GM18951 (cell line): Measurements from ENCODE around the gene ODF4.

Experiments
- POLR2A ChIP-seq: IDR thresholded peaks from 4 replicates; pipeline ENCODE4 v1.6.1; 2011; ENCODE audit warnings: mild to moderate bottlenecking; ENCODE audit not compliant: insufficient read length, insufficient read depth; ENCODE audit errors: extremely low read depth
- in situ Hi-C: fragments of 300-500 bp; cut with MboI; formaldehyde crosslinking; loops from one replicate; pipeline ENCODE4 v1.12.0; 2022; ENCODE audit warnings: low sequenced_read_pairs, mixed read lengths, inconsistent platforms; ENCODE audit not compliant: unreplicated experiment

Gene ODF4

DNA sequence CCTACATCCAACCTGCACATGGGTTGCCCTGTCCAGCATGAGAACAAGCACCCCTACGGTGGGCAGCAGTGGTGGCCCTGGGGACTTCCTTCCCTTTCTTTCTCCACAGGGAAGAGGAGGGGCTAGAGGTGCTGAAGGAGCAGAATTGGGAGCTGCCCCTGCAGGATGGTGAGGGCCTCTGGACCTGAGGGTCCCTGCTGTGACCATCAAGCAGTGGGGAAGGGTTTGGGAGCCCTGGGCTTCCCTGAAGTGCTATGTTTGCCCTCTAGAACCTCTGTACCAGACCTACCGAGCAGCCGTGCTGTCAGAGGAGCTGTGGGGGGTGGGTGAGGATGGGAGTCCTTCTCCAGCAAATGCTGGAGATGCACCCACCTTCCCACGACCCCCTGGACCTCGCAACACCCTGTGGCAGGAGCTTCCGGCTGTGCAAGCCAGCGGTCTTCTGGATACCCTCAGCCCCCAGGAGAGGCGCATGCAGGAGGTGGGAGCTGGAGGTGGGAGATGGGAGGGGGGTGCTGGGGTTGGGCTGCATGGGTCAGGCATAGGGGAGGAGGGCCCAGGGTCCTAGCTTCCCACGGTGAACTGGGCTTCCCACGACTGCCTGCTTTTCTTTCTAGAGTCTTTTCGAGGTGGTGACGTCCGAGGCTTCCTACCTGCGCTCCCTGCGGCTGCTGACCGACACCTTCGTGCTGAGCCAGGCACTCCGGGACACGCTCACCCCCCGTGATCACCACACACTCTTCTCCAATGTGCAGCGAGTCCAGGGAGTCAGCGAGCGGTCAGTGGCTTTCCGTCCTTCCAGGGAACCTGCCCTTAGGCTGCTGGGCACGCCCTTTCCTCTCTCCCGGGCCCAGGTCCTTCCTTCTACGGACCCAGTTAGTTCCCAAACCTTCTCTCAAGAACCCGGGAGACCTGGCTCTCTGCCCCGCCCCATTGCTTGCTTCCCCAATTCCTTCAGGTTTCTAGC, 24.6 kb upstream of the ODF4 start:
- no peak for TF ChIP-seq POLR2A
- in situ Hi-C loops = no loop called here

DNA sequence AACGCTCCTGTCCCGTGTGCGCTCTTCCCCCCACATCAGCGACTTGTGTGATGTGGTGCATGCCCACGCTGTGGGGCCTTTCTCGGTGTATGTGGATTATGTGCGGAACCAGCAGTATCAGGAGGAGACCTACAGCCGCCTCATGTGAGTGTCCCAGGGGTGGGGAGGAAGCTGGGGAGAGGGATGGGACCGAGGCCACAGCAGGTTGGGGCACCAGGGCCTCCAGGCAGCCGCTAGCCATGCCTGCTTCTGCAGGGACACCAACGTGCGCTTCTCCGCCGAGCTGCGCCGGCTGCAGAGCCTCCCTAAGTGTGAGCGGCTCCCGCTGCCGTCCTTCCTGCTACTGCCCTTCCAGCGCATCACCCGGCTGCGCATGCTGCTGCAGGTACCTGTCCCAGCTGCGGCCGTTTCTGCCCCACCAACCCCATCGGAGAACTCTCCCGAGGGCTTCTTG, 23.8 kb upstream of the ODF4 start:
- in situ Hi-C loops = no loop called here

DNA sequence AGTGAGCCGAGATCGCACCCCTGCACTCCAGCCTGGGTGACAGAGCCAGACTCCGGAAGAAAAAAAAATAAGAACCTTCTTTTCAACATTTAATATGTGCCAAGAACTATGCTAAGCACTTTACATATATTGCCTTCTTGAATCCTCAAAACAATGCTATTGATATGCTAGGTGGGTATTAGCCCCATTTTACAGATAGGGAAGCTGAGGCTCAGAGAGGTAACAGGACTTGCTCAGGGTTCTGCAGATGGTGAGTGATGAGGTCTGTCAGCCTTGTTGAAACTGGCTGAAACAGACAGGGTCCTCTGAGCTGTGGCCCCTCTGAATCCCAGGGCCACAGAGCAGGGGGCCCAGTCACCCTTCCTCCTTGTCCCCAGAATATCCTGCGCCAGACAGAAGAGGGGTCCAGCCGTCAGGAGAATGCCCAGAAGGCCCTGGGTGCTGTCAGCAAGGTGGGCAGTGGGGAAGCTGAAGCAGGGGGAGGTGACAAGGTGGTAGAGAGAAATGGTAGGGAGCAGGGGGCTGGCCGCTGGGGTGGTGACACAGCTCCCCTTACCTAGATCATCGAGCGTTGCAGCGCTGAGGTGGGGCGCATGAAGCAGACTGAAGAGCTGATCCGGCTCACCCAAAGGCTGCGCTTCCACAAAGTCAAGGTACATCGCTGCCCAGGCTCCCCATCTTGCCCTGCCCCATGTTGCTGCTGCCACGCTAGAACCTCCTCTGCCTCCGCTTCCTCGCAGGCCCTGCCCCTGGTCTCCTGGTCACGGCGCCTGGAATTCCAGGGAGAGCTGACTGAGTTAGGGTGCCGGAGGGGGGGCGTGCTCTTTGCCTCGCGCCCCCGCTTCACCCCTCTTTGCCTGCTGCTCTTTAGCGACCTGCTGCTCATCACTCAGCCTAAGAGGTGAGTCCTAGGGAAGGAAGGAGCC, 21.4 kb upstream of the ODF4 start:
- in situ Hi-C loops = no loop called here
- TF ChIP-seq POLR2A = no peak

More for the DNA sequence above, 23.8 kb upstream of the ODF4 start:
- no peak for TF ChIP-seq POLR2A

DNA sequence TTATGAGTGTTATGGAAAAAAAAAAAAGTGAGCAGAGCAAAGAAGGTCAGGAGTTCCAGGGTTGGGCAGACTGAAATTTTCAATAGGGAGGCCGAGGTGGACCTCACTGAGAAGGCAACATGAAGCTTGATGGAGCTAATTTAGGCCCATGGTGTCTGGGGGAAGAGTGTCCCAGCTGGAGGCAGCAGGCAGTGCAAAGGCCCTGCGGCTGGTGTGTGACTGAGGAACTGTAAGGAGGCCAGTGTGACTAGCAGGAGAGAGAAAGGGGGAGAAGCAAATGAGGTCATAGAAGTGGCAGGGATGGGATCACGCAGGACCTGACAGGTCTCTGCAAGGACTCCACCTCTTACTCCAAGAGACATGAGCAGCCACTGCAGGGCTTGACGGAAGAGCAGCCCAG, 19.4 kb upstream of the ODF4 start:
- in situ Hi-C loops = no loop called here
- TF ChIP-seq POLR2A = no peak

DNA sequence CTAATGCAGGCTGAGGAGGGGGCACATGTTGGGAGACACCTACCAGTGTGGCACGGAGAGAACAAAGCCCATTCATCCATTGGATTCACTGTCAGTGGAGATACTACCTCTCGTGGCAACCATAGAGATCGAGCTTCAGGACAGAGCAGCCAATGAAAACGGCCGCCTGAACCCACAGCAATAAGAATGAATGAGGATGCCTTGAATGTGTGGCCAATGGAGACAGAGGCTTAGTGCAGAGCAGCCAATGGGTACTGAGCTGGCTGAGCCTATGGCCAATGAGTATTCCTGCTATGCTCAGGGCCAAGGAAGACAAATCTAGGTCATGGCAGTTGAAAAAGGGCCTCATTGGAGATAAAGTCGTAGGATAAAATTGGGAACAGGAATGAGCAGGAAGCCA, 18.6 kb upstream of the ODF4 start:
- no peak for TF ChIP-seq POLR2A
- in situ Hi-C loops = no loop called here

DNA sequence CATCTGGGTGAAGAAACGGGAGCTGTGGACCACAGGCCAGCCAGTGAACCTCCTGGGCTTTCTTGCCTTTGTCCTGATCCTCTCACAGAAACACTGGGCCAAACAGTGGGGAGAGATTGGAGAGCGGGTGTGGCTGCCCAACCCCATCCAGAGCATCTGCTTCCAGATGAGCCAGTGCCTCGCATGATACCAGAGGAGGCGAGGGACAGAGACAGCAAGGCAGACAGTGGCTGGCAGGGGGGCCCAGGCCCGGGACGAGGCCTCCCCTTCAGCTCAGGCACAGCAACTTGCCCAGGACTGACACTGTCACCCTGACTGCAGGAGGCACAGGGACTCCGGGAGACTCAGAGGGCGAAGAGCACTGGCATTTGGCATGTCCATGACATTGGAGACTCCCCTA, 17.6 kb upstream of the ODF4 start:
- TF ChIP-seq POLR2A = no peak
- in situ Hi-C loops = no loop called here

DNA sequence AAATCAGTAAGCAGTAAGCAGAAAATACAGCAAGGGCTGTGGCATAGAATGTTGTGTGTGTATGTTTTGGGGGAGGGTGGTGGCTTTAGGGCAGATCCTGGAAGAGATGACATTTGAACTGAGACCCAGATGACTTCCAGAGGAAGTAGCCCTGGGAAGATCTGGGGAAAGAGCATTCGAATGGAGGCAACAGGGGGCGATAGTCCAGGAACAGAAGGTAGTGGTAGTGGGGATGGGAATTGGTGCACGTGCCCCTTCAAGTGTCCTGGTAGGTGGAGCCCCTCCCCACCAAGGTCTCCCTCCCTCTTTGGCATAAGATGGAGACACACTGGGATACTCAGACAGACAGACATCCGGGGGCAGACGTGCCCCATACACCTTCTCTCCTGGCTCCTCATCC, 15.5 kb upstream of the ODF4 start:
- in situ Hi-C loops = no loop called here

DNA sequence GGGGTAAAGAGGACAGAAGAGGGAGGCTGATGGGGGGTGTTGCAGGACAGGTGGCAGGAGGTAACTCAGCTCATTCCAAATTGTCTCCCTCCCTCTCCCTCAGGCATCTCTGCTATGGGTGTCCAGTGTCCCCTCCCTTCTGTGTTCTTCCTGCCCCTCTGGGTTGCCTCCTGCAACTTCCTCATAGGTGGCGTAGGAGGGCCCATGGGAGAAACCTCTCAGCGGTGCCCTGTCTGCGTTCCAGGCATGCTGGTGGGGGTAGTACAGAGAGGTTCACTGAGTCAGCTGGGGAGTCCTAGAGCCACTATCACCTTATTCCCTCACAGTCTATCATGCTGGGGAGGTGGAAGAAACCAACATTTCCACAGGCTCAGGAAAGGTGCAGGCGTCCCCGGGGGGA, 14.7 kb upstream of the ODF4 start:
- no peak for TF ChIP-seq POLR2A
- in situ Hi-C loops = no loop called here

More for the DNA sequence above, 15.5 kb upstream of the ODF4 start:
- no peak for TF ChIP-seq POLR2A

DNA sequence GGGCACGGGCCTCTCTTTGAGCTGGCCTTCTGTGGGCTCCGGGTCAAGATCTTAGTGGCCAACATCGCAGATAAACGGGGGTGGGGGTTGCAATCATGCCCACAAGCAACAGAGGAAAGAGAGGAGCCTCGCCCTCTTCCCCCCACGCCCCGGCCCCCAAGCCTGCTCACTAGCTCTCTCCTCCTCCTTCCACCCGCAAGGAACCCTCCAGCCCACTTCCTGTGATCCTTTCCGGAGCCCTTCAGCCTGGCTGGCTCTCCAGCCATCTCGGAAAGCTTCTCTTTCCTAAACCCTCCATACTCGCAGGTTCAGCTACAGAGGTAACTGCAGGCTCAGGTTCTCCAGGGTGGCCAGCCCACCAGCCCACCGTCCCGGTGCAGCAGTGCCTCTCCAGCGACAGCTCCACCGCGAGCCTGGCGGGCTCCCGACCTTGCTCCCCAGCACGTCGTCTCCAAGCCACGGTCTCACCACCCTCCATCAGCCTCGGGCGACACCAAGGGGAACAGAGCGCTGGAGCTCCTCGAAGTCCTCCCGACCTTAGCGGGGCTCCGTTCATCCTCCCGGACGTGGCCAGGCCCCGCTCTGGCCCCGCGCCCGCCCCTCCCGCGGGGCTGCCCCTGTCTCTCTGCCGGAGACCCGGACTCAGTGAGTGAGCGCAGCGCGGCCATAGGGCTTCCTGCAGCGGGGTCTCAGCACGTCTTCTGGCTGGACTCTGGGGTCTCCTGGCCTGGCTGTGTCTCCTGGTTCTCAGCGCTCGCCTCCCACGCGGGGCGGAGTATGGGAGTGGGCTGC, 12.9 kb upstream of the ODF4 start:
- no peak for TF ChIP-seq POLR2A
- in situ Hi-C loops = no loop called here

DNA sequence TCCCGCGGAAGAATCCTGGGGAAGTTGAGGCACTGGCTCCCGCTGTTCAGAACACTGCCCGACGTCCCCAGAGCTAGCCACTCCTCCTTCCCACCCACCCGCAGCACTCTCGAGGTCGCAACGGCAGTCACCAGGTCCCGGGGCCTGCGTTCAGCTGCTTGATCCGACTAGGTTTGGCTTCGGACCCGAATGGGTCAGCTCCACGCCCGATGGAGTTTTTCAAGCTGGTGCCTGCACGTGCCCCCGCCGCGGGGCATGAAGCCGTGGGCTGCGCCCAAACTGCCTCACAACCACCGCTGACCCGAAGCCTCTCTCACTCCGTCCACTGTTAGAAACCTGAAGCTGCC, 12.4 kb upstream of the ODF4 start:
- TF ChIP-seq POLR2A = no peak
- in situ Hi-C loops = no loop called here

DNA sequence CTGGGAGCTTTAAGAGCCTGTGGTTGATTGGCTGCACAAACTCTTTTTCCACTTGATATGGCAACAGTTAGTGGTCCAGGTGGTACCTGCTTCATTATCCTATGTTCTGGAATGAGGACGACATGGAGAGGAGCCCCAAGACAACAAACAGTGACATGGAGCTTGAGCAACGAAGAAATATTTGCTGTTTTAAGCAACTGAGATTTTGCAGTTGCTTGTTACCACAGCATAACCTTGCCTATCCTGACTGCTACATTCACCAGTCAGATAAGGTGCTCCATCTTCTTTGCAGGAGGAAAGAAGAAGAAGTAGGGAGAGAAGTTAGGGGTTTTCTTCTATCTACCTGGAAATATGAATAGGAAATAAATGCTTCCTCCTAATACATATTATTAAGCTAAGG, 7.5 kb upstream of the ODF4 start:
- TF ChIP-seq POLR2A = no peak
- in situ Hi-C loops = no loop called here

DNA sequence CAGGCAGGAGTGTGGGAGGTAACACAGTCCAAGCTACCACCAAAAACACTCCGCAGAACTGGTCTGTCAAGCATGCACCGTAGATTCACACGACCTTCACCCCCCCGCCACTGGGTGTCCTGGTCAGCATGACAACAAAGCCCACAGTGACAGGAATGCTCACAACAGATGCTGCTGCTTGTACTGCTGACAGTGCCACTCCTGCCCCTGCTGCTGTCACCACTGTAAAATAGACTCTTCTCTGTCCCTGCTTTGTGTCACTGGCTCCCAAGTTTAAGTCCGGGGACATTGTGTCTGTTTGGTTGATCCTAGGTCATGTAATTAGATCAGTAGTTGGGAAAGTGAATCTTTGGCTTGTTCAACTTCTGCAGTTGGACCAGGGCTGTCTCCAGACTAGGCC, 7.0 kb upstream of the ODF4 start:
- TF ChIP-seq POLR2A = no peak
- in situ Hi-C loops = no loop called here

DNA sequence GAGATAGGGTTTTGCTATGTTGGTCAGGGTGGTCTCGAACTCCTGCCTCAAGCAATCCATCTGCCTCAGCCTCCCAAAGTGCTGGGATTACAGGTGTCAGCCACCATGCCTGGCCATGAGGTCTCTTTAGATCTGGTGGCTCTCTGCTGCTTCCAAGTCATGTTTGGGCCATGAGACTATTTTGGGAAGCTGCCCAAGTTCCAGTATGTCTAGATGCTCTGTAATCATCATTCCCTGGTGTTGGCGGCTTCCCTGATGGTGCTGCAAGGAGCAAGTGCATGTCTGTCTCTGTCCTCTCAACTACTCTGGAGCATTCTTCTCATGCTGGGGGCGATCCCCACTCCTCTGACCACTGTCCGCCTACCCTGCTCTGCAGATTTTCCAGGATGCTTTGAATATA, 6.4 kb upstream of the ODF4 start:
- TF ChIP-seq POLR2A = no peak
- in situ Hi-C loops = no loop called here
